NCI-H1417 treated with DMSO at 0.1 percent for 48 hours (cell line): ENCODE results near the gene NECAB2.

Source experiments
- DNase-seq: peaks from one replicate; lab custom pipeline; 2025; lab: John Stamatoyannopoulos, UW

The NECAB2 gene

GRCh38 chr16:83967838-83968305 lies at the start of gene NECAB2:
NECAB2 (plus strand) TSS chr16:83968244; CDS start chr16:83968649, 405 bp downstream.
- no peak for DNase-seq

GRCh38 chr16:83920894-83921491 lies 47.1 kb upstream of the NECAB2 start:
- DNase-seq: no peak

GRCh38 chr16:83923581-83924365 lies 44.3 kb upstream of the NECAB2 start:
- no peak for DNase-seq

GRCh38 chr16:83924686-83925085 lies 43.4 kb upstream of the NECAB2 start:
- no peak for DNase-seq

GRCh38 chr16:83925095-83925905 lies 42.7 kb upstream of the NECAB2 start:
- no peak for DNase-seq

- DNase-seq: no peak
These were observed 41.9 kb upstream of the NECAB2 start for GRCh38 chr16:83925957-83926725.

GRCh38 chr16:83926726-83927397 lies 41.2 kb upstream of the NECAB2 start:
- DNase-seq: no peak

GRCh38 chr16:83928341-83929055 lies 39.5 kb upstream of the NECAB2 start:
- no peak for DNase-seq

GRCh38 chr16:83929811-83930555 lies 38.1 kb upstream of the NECAB2 start:
- DNase-seq: no peak

- DNase-seq: no peak
These were observed 37.1 kb upstream of the NECAB2 start for GRCh38 chr16:83930730-83931500.

GRCh38 chr16:83931556-83931955 lies 36.5 kb upstream of the NECAB2 start:
- DNase-seq: no peak

- no peak for DNase-seq
These were observed 35.7 kb upstream of the NECAB2 start for GRCh38 chr16:83932304-83932703.

- no peak for DNase-seq
These were observed 34.9 kb upstream of the NECAB2 start for GRCh38 chr16:83932955-83933673.

- no peak for DNase-seq
These were observed 34.0 kb upstream of the NECAB2 start for GRCh38 chr16:83933885-83934683.

- DNase-seq: no peak
These were observed 33.4 kb upstream of the NECAB2 start for GRCh38 chr16:83934684-83934977.

- DNase-seq: no peak
These were observed 32.8 kb upstream of the NECAB2 start for GRCh38 chr16:83935005-83935857.

GRCh38 chr16:83935858-83936255 lies 32.2 kb upstream of the NECAB2 start:
- no peak for DNase-seq
